Measurements from ENCODE around the gene HDAC11. TPM values are rescaled to one million over a fixed set of nuclear protein-coding genes. Genes with fewer than 3 reads are reported as not detected.

The HDAC11 gene
- total RNA-seq, 2 donors from 2014 or later, result 6.2 to 8.0 TPM

DNA sequence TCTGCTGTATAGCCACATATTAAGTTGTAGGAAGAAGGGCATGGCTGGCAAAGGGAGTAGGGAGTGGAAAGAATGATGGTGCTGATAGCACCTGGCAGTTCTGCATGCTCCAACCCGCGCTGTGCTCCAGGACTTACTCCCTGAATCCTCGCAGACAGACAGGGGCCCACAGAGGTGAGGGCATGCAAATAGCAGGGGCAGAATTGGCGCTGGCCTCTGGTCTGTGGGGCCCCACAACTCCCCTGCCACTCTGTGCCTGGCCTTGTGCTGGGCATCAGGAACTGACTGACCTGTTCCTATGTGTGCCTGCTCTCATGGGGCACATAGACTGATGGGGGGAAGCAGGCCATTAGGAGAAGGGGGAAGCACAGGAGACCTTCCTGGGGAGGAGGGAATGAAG, 20.9 kb downstream of the HDAC11 start:
- H3K9me3 Mint-ChIP-seq, result no peaks in the 10 kb centered on the region
- no peaks in the 10 kb centered on the region for H3K27me3 Mint-ChIP-seq (ENCODE audit: low read depth)
- H3K4me3 Mint-ChIP-seq, result no peak overlapping the region
- H3K27ac Mint-ChIP-seq, result no peak overlapping the region
- no peak for ATAC-seq (replicated peaks in 1 of 2)
- no peaks in the 10 kb centered on the region for H3K4me1 Mint-ChIP-seq (ENCODE audit: low read depth)
- H3K36me3 Mint-ChIP-seq (ENCODE audit: insufficient read depth in 2 of 2), result no peaks in the 10 kb centered on the region
- DNase-seq, result no peak

- H3K9me3 Mint-ChIP-seq, result no peaks in the 10 kb centered on the region
- H3K27me3 Mint-ChIP-seq (ENCODE audit: low read depth), result no peaks in the 10 kb centered on the region
- H3K4me3 Mint-ChIP-seq, result no peak overlapping the region
- H3K27ac Mint-ChIP-seq, result no peak overlapping the region
- ATAC-seq (replicated peaks in 1 of 2) (no peak), DNase-seq (no peak)
- H3K4me1 Mint-ChIP-seq (ENCODE audit: low read depth), result no peaks in the 10 kb centered on the region
- no peaks in the 10 kb centered on the region for H3K36me3 Mint-ChIP-seq (ENCODE audit: insufficient read depth in 2 of 2)
These were observed 21.4 kb downstream of the HDAC11 start for GRCh38 chr3:13501521-13501920.

DNA sequence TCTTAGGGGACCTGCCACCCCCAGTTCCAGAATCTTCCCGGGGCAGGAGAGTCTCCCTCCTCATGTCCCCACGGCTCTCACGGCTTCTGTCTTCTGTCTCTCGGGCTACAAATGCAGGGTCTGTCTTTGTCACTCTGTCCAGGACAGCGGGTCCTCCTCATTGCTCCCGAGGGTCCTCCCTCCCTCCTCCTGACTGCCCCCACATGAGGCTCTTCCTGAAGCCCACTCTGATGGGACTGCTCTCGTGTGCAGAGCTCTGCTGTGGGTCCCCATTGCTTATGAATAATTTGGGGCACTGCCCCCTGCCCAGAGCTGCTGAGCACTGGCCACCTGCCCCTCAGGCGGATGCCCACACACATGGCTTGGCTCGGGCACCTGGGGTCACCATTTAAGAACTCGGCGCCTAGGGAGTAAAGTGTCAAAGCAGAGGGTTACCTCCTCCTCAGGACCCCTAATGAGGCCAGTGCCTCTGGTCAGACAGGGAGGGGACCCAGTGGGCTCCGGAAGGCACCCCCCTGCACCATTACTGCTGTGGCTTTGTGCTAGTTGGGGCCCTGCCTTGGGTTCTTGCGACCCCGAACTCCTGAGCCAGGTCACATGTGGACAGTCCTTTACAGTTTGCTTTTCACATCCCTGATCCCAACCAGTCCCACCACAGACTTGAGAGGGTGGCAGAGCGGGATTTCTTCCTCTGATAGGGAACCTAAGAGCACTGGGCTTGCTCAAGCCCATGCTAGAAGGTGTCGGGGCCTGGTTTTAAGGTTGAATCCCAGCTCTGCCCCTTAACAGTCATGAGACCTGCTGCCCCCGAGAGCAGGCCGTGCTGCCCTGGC, 22.1 kb downstream of the HDAC11 start:
- no peak overlapping the region for H3K27ac Mint-ChIP-seq
- no peaks in the 10 kb centered on the region for H3K4me1 Mint-ChIP-seq (ENCODE audit: low read depth)
- no peak for ATAC-seq (replicated peaks in 1 of 2)
- no peak overlapping the region for H3K4me3 Mint-ChIP-seq
- H3K36me3 Mint-ChIP-seq (ENCODE audit: insufficient read depth in 2 of 2), result no peaks in the 10 kb centered on the region
- no peaks in the 10 kb centered on the region for H3K27me3 Mint-ChIP-seq (ENCODE audit: low read depth)
- no peak for DNase-seq
- no peaks in the 10 kb centered on the region for H3K9me3 Mint-ChIP-seq

DNA sequence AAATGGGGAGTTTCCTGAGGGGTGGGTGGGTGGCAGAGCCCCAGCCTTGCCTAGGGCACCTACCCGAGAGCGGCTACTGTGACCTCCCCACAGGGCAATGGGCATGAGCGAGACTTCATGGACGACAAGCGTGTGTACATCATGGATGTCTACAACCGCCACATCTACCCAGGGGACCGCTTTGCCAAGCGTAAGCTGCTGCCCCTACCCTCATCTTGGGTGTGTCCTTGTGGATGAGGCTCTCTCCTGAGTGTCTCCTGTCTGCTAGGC, 22.6 kb downstream of the HDAC11 start:
- ATAC-seq (replicated peaks in 1 of 2) (no peak), DNase-seq (no peak)
- no peaks in the 10 kb centered on the region for H3K36me3 Mint-ChIP-seq (ENCODE audit: insufficient read depth in 2 of 2)
- H3K27me3 Mint-ChIP-seq (ENCODE audit: low read depth), result no peaks in the 10 kb centered on the region
- no peak overlapping the region for H3K4me3 Mint-ChIP-seq
- no peak overlapping the region for H3K27ac Mint-ChIP-seq
- no peaks in the 10 kb centered on the region for H3K4me1 Mint-ChIP-seq (ENCODE audit: low read depth)
- H3K9me3 Mint-ChIP-seq, result no peaks in the 10 kb centered on the region

GRCh38 chr3:13504161-13504831, 24.2 kb downstream of the HDAC11 start:
- Mint-ChIP-seq H3K36me3 (ENCODE audit: insufficient read depth in 2 of 2) (no peaks in the 10 kb centered on the region), H3K4me3 (no peak overlapping the region), H3K9me3 (no peaks in the 10 kb centered on the region), H3K4me1 (ENCODE audit: low read depth) (no peaks in the 10 kb centered on the region), H3K27ac (no peak overlapping the region), H3K27me3 (ENCODE audit: low read depth) (no peaks in the 10 kb centered on the region)
- no peak for DNase-seq
- no peak for ATAC-seq (replicated peaks in 1 of 2)

DNA sequence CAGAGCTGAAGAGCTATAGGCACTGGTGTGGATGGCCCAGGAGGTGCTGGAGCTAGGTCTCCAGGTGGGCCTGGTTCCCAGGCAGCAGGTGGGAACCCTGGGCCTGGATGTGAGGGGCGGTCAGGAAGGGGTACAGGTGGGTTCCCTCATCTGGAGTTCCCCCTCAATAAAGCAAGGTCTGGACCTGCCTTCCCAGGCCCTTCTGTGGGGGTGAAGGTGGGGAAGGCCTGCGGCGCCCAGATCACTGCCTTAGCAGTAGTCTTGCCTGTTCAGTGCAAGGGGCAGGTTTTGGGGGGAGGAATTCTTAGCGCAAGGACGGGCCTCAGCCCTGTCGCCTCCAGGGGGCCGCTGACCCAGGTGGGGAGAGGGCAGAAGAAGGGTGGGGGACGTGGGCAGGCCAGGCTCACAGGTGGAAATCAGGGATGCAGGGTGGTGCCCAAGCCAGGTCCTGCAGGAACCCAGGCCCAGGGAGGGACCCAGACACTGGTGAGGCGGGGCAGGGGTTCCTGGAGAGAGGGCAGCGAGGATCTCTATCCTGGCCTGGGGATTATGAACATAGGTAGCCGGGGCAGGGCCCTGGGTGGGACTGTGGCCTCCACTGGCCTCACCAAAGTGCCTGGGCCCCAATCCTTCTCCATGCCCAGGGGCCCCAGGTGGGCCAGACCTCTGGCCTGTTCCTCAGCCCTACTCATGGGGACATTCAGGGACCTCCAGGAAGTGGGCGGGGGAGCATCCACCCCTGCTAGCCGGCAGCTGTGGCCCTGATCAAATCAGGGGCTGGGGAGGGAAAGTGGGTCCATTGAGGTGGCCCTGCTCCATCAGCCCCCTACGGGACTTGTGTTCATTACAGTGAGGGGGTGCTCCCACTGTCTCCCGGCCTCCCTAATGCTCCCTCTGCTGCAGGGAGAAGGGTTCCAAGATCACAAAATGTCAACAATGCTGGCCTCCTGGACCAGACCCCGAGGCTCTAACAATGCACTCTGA, 25.3 kb downstream of the HDAC11 start:
- Mint-ChIP-seq H3K4me3 (no peak overlapping the region), H3K36me3 (ENCODE audit: insufficient read depth in 2 of 2) (no peaks in the 10 kb centered on the region), H3K27me3 (ENCODE audit: low read depth) (no peaks in the 10 kb centered on the region), H3K27ac (no peak overlapping the region), H3K4me1 (ENCODE audit: low read depth) (no peaks in the 10 kb centered on the region), H3K9me3 (no peaks in the 10 kb centered on the region)
- ATAC-seq (replicated peaks in 1 of 2), result no peak
- DNase-seq, result no peak

GRCh38 chr3:13506239-13506638, 26.1 kb downstream of the HDAC11 start:
- no peaks in the 10 kb centered on the region for H3K9me3 Mint-ChIP-seq

GRCh38 chr3:13506680-13507079, 26.6 kb downstream of the HDAC11 start:
- Mint-ChIP-seq H3K27ac (no peak overlapping the region), H3K27me3 (ENCODE audit: low read depth) (no peaks in the 10 kb centered on the region), H3K4me3 (no peak overlapping the region), H3K36me3 (ENCODE audit: insufficient read depth in 2 of 2) (no peaks in the 10 kb centered on the region), H3K4me1 (ENCODE audit: low read depth) (no peaks in the 10 kb centered on the region), H3K9me3 (no peaks in the 10 kb centered on the region)
- ATAC-seq (replicated peaks in 1 of 2), result no peak
- DNase-seq, result no peak

More at GRCh38 chr3:13506239-13506638, 26.1 kb downstream of the HDAC11 start:
- Mint-ChIP-seq H3K27ac (no peak overlapping the region), H3K27me3 (ENCODE audit: low read depth) (no peaks in the 10 kb centered on the region), H3K4me3 (no peak overlapping the region), H3K36me3 (ENCODE audit: insufficient read depth in 2 of 2) (no peaks in the 10 kb centered on the region), H3K4me1 (ENCODE audit: low read depth) (no peaks in the 10 kb centered on the region)
- ATAC-seq (replicated peaks in 1 of 2) (no peak), DNase-seq (no peak)

GRCh38 chr3:13507247-13507569, 27.1 kb downstream of the HDAC11 start:
- DNase-seq (no peak), ATAC-seq (replicated peaks in 1 of 2) (no peak)
- no peak overlapping the region for H3K27ac Mint-ChIP-seq
- H3K36me3 Mint-ChIP-seq (ENCODE audit: insufficient read depth in 2 of 2), result no peaks in the 10 kb centered on the region
- no peaks in the 10 kb centered on the region for H3K9me3 Mint-ChIP-seq
- no peak overlapping the region for H3K4me3 Mint-ChIP-seq
- no peaks in the 10 kb centered on the region for H3K27me3 Mint-ChIP-seq (ENCODE audit: low read depth)
- H3K4me1 Mint-ChIP-seq (ENCODE audit: low read depth), result no peaks in the 10 kb centered on the region

GRCh38 chr3:13507570-13508339, 27.6 kb downstream of the HDAC11 start:
- Mint-ChIP-seq H3K36me3 (ENCODE audit: insufficient read depth in 2 of 2) (no peaks in the 10 kb centered on the region), H3K4me3 (no peak overlapping the region), H3K9me3 (no peaks in the 10 kb centered on the region), H3K27ac (no peak overlapping the region), H3K27me3 (ENCODE audit: low read depth) (no peaks in the 10 kb centered on the region), H3K4me1 (ENCODE audit: low read depth) (no peaks in the 10 kb centered on the region)
- DNase-seq (no peak), ATAC-seq (replicated peaks in 1 of 2) (no peak)

GRCh38 chr3:13508496-13508895, 28.4 kb downstream of the HDAC11 start:
- H3K27me3 Mint-ChIP-seq (ENCODE audit: low read depth), result no peaks in the 10 kb centered on the region
- H3K36me3 Mint-ChIP-seq (ENCODE audit: insufficient read depth in 2 of 2), result no peaks in the 10 kb centered on the region

GRCh38 chr3:13509059-13509815, 29.1 kb downstream of the HDAC11 start:
- no peak overlapping the region for H3K27ac Mint-ChIP-seq
- H3K27me3 Mint-ChIP-seq (ENCODE audit: low read depth), result no peaks in the 10 kb centered on the region
- no peaks in the 10 kb centered on the region for H3K9me3 Mint-ChIP-seq
- no peaks in the 10 kb centered on the region for H3K4me1 Mint-ChIP-seq (ENCODE audit: low read depth)
- no peaks in the 10 kb centered on the region for H3K36me3 Mint-ChIP-seq (ENCODE audit: insufficient read depth in 2 of 2)
- no peak for DNase-seq
- no peak overlapping the region for H3K4me3 Mint-ChIP-seq
- ATAC-seq (replicated peaks in 1 of 2), result no peak

More at GRCh38 chr3:13508496-13508895, 28.4 kb downstream of the HDAC11 start:
- DNase-seq (no peak), ATAC-seq (replicated peaks in 1 of 2) (no peak)
- no peaks in the 10 kb centered on the region for H3K9me3 Mint-ChIP-seq
- H3K4me1 Mint-ChIP-seq (ENCODE audit: low read depth), result no peaks in the 10 kb centered on the region
- no peak overlapping the region for H3K27ac Mint-ChIP-seq
- no peak overlapping the region for H3K4me3 Mint-ChIP-seq
